Measurements from ENCODE around the gene GLYATL1. TPM values are rescaled to one million over a fixed set of nuclear protein-coding genes. Genes with fewer than 3 reads are reported as not detected.

Gene GLYATL1
- total and polyA plus RNA-seq, 10 of the 15 experiments (the other 5 are each of a cell fraction or from before 2014, with no cell fraction given) = not detected

- BruUV-seq (replicated peaks) = no TSS peak
- Histone ChIP-seq H3K4me3 (no peak overlapping the region), H3K79me2 (ENCODE audit: control insufficient read depth, insufficient read depth, low read length) (no peaks in the 10 kb centered on the region), H3K4me2 (ENCODE audit: control insufficient read depth, insufficient read depth) (no peak overlapping the region), H3K27me3 (replicated peaks in 1 of 2; ENCODE audit: control insufficient read depth in 2 of 2, insufficient read depth in 2 of 2, low read length in 1 of 2) (no peaks in the 10 kb centered on the region), H3K36me3 (ENCODE audit: control insufficient read depth in 2 of 2, insufficient read depth in 2 of 2, low read length in 1 of 2) (no peaks in the 10 kb centered on the region), H2AFZ (ENCODE audit: control insufficient read depth, low read depth, low read length) (no peak overlapping the region), H3K9me3 (replicated peaks; ENCODE audit: control insufficient read depth, insufficient read depth, low read length) (peaks cover 3% of the 10 kb centered on the region; the same call in 2 of the 3 replicates), H3K27ac (ENCODE audit: control insufficient read depth, insufficient read depth) (no peak overlapping the region), H3K4me1 (ENCODE audit: control insufficient read depth, insufficient read depth, low read length) (no peaks in the 10 kb centered on the region; the same call in 1 of the 2 replicates), H3K9ac (ENCODE audit: control insufficient read depth, insufficient read depth, low read length) (no peak overlapping the region), H4K20me1 (ENCODE audit: control insufficient read depth, insufficient read depth) (no peaks in the 10 kb centered on the region)
- ChIA-PET SMC1A (ENCODE audit: uncharacterized antibody, unreplicated experiment) (no interaction called here), POLR2A (no interaction called here), RAD21 (ENCODE audit: unreplicated experiment) (no interaction called here), CTCF (interaction anchor here (1.1 to 1.2 kb wide), 2 partner anchors 10 to 12 kb away, joined by 3 read pairs; no protein-coding TSS in a partner anchor)
- intact Hi-C loops (cut with micrococcal nuclease; ENCODE audit: unreplicated experiment) = no loop called here
- in situ Hi-C loops (cut with MboI) = no loop called here
- FAIRE-seq = no peak
- TF ChIP-seq CBX3 (IDR thresholded peaks at IDR 0.05; ENCODE audit: borderline replicate concordance, low read depth) = no peak
- TF ChIP-seq CBFB (IDR thresholded peaks at IDR 0.05; ENCODE audit: low read depth) = no peak
- no peak for TF ChIP-seq CHD4 (IDR thresholded peaks at IDR 0.05)
- TF ChIP-seq ATF2 (IDR thresholded peaks at IDR 0.05; ENCODE audit: low read length) = no peak
- TF ChIP-seq DPF2 (IDR thresholded peaks at IDR 0.05) = no peak
- no peak for TF ChIP-seq EED (IDR thresholded peaks at IDR 0.05; ENCODE audit: low read depth)
- TF ChIP-seq PRDM15 (CRISPR knock-in tag; IDR thresholded peaks at IDR 0.05) = no peak
- no peak for TF ChIP-seq MXI1 (IDR thresholded peaks at IDR 0.05; ENCODE audit: low read depth, low read length)
- no peak for TF ChIP-seq TCF12 (IDR thresholded peaks at IDR 0.05; ENCODE audit: low read depth, low read length)
- TF ChIP-seq IRF5 (IDR thresholded peaks at IDR 0.05; ENCODE audit: borderline replicate concordance) = no peak
- TF ChIP-seq ZNF217 (IDR thresholded peaks at IDR 0.05) = no peak
- no peak for TF ChIP-seq FOS (IDR thresholded peaks at IDR 0.05; ENCODE audit: borderline replicate concordance, extremely low read depth, insufficient read length)
- no peak for TF ChIP-seq CBX5 (IDR thresholded peaks at IDR 0.05; ENCODE audit: low read depth)
- TF ChIP-seq IKZF2 (IDR thresholded peaks at IDR 0.05) = no peak
- TF ChIP-seq REST (IDR thresholded peaks at IDR 0.05; ENCODE audit: low read depth, low read length) = no peak
- DNase-seq (ENCODE audit: low read depth, low spot score) = no peak
- ATAC-seq = no peak
These were observed 27.2 kb upstream of the GLYATL1 start for GRCh38 chr11:58912124-58912523.
